Right lobe of liver (tissue), 4 donors: Measurements from ENCODE around the gene S100A10.

ENCODE experiments used
- POLR2A ChIP-seq: fragments of 450-650 bp; IDR thresholded peaks from one replicate; pipeline ENCODE4 v1.6.1; 2017; ENCODE audit warnings: antibody characterized with exemption, mild to moderate bottlenecking
- TF ChIP-seq, protein P1 (sequence below), 4 donors: fragments of 200-600 bp in 3 of 4; fragments of 450-650 bp in 1 of 4; IDR thresholded peaks; one replicate each; pipeline versions ENCODE4 v1.5.1 to v1.8.0; 2016 to 2022; ENCODE audit warnings: antibody characterized with exemption in 4 of 4, mild to moderate bottlenecking in 2 of 4
- donor health status: DM: no; HTN: no; CAD: no.
- donor health status: DM: no; HTN: no; CAD: no.
- donor health status: DM: no; HTN: yes; CAD: no.

DNA sequence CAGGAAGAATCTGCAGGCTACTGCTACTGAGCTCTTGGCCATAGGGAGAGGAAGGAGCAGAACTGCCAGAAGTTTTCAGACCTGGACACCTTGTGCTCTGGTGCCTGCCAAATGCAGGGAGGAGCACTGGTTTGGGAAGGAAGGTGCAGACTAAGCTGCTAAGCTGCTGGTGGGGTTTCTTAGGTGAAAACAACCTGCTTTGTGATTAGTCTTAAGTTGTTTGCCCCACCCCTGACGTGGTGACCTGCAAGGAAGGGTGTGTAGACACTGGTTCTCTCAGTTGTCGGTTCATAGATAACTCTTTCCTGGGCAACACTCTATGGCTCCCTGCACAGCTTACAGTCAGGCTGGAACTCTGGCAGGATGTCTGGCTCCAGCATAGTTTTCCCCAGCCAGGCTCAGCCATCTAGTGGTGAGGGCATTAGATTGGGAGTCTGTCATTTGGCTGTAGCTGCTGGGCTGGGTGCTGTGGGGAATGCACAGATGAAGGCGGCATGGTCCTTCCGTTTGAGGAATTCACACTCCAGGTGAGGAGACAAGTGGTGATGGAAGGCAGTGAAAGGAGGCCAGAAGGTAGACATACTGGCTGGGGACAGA lies 10.3 kb upstream of the S100A10 start:
- TF ChIP-seq, protein P1, sequence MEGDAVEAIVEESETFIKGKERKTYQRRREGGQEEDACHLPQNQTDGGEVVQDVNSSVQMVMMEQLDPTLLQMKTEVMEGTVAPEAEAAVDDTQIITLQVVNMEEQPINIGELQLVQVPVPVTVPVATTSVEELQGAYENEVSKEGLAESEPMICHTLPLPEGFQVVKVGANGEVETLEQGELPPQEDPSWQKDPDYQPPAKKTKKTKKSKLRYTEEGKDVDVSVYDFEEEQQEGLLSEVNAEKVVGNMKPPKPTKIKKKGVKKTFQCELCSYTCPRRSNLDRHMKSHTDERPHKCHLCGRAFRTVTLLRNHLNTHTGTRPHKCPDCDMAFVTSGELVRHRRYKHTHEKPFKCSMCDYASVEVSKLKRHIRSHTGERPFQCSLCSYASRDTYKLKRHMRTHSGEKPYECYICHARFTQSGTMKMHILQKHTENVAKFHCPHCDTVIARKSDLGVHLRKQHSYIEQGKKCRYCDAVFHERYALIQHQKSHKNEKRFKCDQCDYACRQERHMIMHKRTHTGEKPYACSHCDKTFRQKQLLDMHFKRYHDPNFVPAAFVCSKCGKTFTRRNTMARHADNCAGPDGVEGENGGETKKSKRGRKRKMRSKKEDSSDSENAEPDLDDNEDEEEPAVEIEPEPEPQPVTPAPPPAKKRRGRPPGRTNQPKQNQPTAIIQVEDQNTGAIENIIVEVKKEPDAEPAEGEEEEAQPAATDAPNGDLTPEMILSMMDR (IDR thresholded peaks at IDR 0.05) = peak in 2 of 4 donors; percentile 5 to 6
- no peak for TF ChIP-seq POLR2A
